ENCODE data around the gene TRIM65.

Gene TRIM65

DNA sequence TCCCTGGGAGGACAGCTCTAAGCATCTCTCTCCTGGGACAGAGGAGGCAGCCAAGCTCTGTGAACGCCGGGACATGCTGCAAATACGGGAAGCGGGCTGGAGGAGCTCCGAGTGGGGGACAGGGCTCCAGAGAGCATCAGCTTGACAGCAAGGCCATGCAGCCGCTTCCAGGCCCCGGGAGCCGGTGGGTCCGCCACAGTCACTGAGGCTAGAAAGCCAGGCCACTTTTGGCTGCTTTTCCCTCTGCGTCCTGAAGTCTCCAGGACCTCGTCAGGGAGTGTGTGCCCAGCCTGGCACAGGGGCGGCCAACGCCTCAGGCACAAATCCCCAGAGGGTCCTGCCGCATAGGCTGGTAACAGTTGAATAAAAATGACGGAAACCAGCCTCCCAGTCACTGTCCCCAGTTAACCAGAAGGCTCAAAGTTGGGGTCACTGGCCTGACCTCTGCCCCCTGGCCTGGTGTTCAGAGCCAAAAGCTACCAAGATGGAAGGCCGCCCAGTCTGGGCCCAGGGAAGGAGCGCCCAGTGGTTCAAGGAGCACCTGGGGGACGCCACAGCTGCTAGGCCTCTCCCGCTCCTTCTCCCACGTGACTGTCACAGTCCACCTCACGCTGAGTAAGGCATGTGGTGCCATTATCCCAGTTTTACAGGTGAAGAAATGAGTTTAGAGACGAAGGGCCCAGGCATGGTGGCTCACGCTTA lies 3.2 kb upstream of the TRIM65 start:
- no peak overlapping the region for H3K4me3 ChIP-seq (ENCODE audit: low read length, poor library complexity, severe bottlenecking)
- H3K9me2 ChIP-seq (replicated peaks; ENCODE audit: low read depth, low read length): no peaks in the 10 kb centered on the region
- no peak overlapping the region for H2AFZ ChIP-seq (ENCODE audit: low read length)
- no peak overlapping the region for H3K4me2 ChIP-seq (ENCODE audit: low read depth, low read length, poor library complexity, severe bottlenecking)
- H3K4me1 ChIP-seq (ENCODE audit: insufficient read depth, low read length, poor library complexity, severe bottlenecking): peaks cover 30% of the 10 kb centered on the region
- H3K36me3 ChIP-seq (ENCODE audit: insufficient read depth, low read length): peaks cover 28% of the 10 kb centered on the region; the same call in 1 of the 2 replicates
- peaks cover 6% of the 10 kb centered on the region for H4K20me1 ChIP-seq (ENCODE audit: insufficient read depth, low read length, poor library complexity, severe bottlenecking)
- H3K9ac ChIP-seq (ENCODE audit: low read depth, low read length, poor library complexity, severe bottlenecking): no peak overlapping the region
- H3K27me3 ChIP-seq (ENCODE audit: insufficient read depth, low read length, poor library complexity, severe bottlenecking): no peaks in the 10 kb centered on the region
- TF ChIP-seq EZH2phosphoT487 (IDR thresholded peaks at IDR 0.05; ENCODE audit: borderline replicate concordance): no peak
- TF ChIP-seq, protein P1, sequence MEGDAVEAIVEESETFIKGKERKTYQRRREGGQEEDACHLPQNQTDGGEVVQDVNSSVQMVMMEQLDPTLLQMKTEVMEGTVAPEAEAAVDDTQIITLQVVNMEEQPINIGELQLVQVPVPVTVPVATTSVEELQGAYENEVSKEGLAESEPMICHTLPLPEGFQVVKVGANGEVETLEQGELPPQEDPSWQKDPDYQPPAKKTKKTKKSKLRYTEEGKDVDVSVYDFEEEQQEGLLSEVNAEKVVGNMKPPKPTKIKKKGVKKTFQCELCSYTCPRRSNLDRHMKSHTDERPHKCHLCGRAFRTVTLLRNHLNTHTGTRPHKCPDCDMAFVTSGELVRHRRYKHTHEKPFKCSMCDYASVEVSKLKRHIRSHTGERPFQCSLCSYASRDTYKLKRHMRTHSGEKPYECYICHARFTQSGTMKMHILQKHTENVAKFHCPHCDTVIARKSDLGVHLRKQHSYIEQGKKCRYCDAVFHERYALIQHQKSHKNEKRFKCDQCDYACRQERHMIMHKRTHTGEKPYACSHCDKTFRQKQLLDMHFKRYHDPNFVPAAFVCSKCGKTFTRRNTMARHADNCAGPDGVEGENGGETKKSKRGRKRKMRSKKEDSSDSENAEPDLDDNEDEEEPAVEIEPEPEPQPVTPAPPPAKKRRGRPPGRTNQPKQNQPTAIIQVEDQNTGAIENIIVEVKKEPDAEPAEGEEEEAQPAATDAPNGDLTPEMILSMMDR (conservative IDR thresholded peaks at IDR 0.05; ENCODE audit: low read length): no peak
- H3K9me3 ChIP-seq (ENCODE audit: insufficient read depth, low read depth, low read length): no peaks in the 10 kb centered on the region
- H3K79me2 ChIP-seq (ENCODE audit: insufficient read depth, low read length): peaks cover 48% of the 10 kb centered on the region
- H3F3A ChIP-seq (ENCODE audit: low read depth): peaks cover 5% of the 10 kb centered on the region

DNA sequence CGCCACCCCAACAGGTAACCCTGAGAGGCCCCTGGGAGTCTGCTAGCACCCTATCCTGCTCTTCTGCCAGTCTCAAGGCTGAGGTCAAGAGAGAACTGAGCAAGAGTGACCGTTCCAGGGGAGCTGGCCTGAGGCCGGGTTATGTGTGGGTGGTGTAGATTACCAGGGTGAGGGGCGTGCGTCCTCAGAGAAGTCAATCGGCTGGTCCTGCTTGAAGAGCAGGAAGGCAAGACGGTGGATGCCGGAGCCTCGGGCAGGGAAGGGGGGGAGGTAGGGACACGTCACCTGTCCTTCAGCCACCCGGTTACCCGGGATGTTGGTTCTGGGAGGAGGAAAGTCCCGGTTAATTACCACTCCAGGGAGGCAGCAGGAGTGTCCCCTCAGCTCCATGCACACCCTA lies 2.6 kb upstream of the TRIM65 start:
- TF ChIP-seq EZH2phosphoT487 (IDR thresholded peaks at IDR 0.05; ENCODE audit: borderline replicate concordance): no peak
- TF ChIP-seq, protein P1 (conservative IDR thresholded peaks at IDR 0.05; ENCODE audit: low read length): no peak
- no peak overlapping the region for H2AFZ ChIP-seq (ENCODE audit: low read length)
- peaks cover 32% of the 10 kb centered on the region for H3K4me1 ChIP-seq (ENCODE audit: insufficient read depth, low read length, poor library complexity, severe bottlenecking)
- no peak overlapping the region for H3K4me3 ChIP-seq (ENCODE audit: low read length, poor library complexity, severe bottlenecking)
- H3K9me3 ChIP-seq (ENCODE audit: insufficient read depth, low read depth, low read length): no peaks in the 10 kb centered on the region
- peaks cover 51% of the 10 kb centered on the region for H3K79me2 ChIP-seq (ENCODE audit: insufficient read depth, low read length)
- no peaks in the 10 kb centered on the region for H3K27me3 ChIP-seq (ENCODE audit: insufficient read depth, low read length, poor library complexity, severe bottlenecking)
- H3K9me2 ChIP-seq (replicated peaks; ENCODE audit: low read depth, low read length): no peaks in the 10 kb centered on the region
- no peak overlapping the region for H3K4me2 ChIP-seq (ENCODE audit: low read depth, low read length, poor library complexity, severe bottlenecking)
- H3F3A ChIP-seq (ENCODE audit: low read depth): peaks cover 5% of the 10 kb centered on the region
- peaks cover 4% of the 10 kb centered on the region for H4K20me1 ChIP-seq (ENCODE audit: insufficient read depth, low read length, poor library complexity, severe bottlenecking)
- H3K9ac ChIP-seq (ENCODE audit: low read depth, low read length, poor library complexity, severe bottlenecking): no peak overlapping the region
- peaks cover 28% of the 10 kb centered on the region; the same call in 1 of the 2 replicates for H3K36me3 ChIP-seq (ENCODE audit: insufficient read depth, low read length)

DNA sequence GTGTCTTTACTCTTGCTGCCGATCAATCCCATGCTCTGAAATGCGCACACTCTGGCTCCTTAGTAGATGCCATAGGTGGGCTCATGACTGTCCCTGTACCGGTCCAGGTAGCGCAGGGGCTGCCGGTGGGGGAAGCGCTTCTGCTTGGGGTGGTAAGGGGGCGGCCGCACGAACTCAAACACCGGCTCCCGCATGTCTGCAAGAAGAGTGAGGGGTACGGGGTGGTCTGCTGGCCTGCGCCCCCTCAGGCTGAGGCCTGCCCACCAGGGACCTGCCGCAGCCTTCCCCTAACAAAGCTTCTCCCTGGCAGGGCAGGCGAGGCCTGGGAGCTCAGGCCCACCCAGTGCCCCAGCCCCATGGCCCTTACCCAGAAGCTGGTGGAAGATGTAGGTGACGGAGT lies 2.0 kb upstream of the TRIM65 start:
- Histone ChIP-seq H3K9me3 (ENCODE audit: insufficient read depth, low read depth, low read length) (no peaks in the 10 kb centered on the region), H3F3A (ENCODE audit: low read depth) (peaks cover 5% of the 10 kb centered on the region), H3K36me3 (ENCODE audit: insufficient read depth, low read length) (peaks cover 28% of the 10 kb centered on the region; the same call in 1 of the 2 replicates), H4K20me1 (ENCODE audit: insufficient read depth, low read length, poor library complexity, severe bottlenecking) (no peaks in the 10 kb centered on the region), H3K9ac (ENCODE audit: low read depth, low read length, poor library complexity, severe bottlenecking) (no peak overlapping the region), H2AFZ (ENCODE audit: low read length) (no peak overlapping the region), H3K4me2 (ENCODE audit: low read depth, low read length, poor library complexity, severe bottlenecking) (no peak overlapping the region), H3K79me2 (ENCODE audit: insufficient read depth, low read length) (peaks cover 50% of the 10 kb centered on the region), H3K4me1 (ENCODE audit: insufficient read depth, low read length, poor library complexity, severe bottlenecking) (peaks cover 32% of the 10 kb centered on the region), H3K27me3 (ENCODE audit: insufficient read depth, low read length, poor library complexity, severe bottlenecking) (no peaks in the 10 kb centered on the region), H3K4me3 (ENCODE audit: low read length, poor library complexity, severe bottlenecking) (no peak overlapping the region), H3K9me2 (replicated peaks; ENCODE audit: low read depth, low read length) (no peaks in the 10 kb centered on the region)
- TF ChIP-seq, protein P1 (conservative IDR thresholded peaks at IDR 0.05; ENCODE audit: low read length): no peak
- no peak for TF ChIP-seq EZH2phosphoT487 (IDR thresholded peaks at IDR 0.05; ENCODE audit: borderline replicate concordance)

Measured in Loucy (cell line).